CD8-positive, alpha-beta memory T cell (primary cell): ENCODE data around the gene NAGLU. TPM values are rescaled to one million over a fixed set of nuclear protein-coding genes. Genes with fewer than 3 reads are reported as not detected.

Experiments used
- CTCF ChIA-PET: fragments of 350-600 bp; sonication (Branson Sonifier 250); formaldehyde crosslinking; loops from one replicate; lab custom pipeline; 2021; ENCODE audit warnings: antibody characterized with exemption; lab: Charles Lee
- POLR2A ChIA-PET: fragments of 350-600 bp; sonication (Branson Sonifier 250); formaldehyde crosslinking; loops from one replicate; lab custom pipeline; 2021; ENCODE audit warnings: antibody characterized with exemption; lab: Charles Lee
- DNase-seq, 5 donors: peaks; one replicate each; pipeline versions ENCODE4 v3.0.0 to v3.0.0-alpha.2; 2020 to 2022; ENCODE audit warnings: mixed read lengths in 1 of 5
- H3K27ac ChIP-seq: one replicate; pipeline ENCODE4 v1.7.0; 2013; ENCODE audit warnings: low read depth, mild to moderate bottlenecking, low read length, moderate library complexity
- H3K27me3 ChIP-seq: 2 replicates; pipeline ENCODE4 v1.7.0; 2013; ENCODE audit warnings: low read length, mild to moderate bottlenecking; ENCODE audit not compliant: insufficient read depth, poor library complexity, severe bottlenecking
- H3K36me3 ChIP-seq: 2 replicates; pipeline ENCODE4 v1.7.0; 2013; ENCODE audit warnings: mild to moderate bottlenecking, low read length, moderate library complexity; ENCODE audit not compliant: insufficient read depth
- H3K4me1 ChIP-seq: 2 replicates; pipeline ENCODE4 v1.7.0; 2013; ENCODE audit warnings: mild to moderate bottlenecking, low read length, moderate library complexity; ENCODE audit not compliant: insufficient read depth
- H3K4me3 ChIP-seq: 2 replicates; pipeline ENCODE4 v1.7.0; 2013; ENCODE audit warnings: mild to moderate bottlenecking, low read length
- H3K9me3 ChIP-seq: 2 replicates; pipeline ENCODE4 v1.7.0; 2013; ENCODE audit warnings: mild to moderate bottlenecking, low read length
- H3K27ac Mint-ChIP-seq, 8 donors: one replicate each; pipeline ENCODE4 v1.8.0; 2020 to 2021; ENCODE audit warnings: mixed read lengths in 8 of 8, mild to moderate bottlenecking in 6 of 8, inconsistent platforms in 3 of 8, moderate library complexity in 3 of 8
- H3K27me3 Mint-ChIP-seq, 2 donors: one replicate each; pipeline ENCODE4 v1.8.0; 2020 to 2021; ENCODE audit warnings: mixed read lengths in 2 of 2, mild to moderate bottlenecking in 1 of 2, moderate library complexity in 1 of 2
- H3K36me3 Mint-ChIP-seq, 3 donors: one replicate each; pipeline ENCODE4 v1.8.0; 2020 to 2021; ENCODE audit warnings: mixed read lengths in 3 of 3, inconsistent platforms in 1 of 3, mild to moderate bottlenecking in 1 of 3
- H3K4me1 Mint-ChIP-seq, 3 donors: one replicate each; pipeline ENCODE4 v1.8.0; 2020 to 2021; ENCODE audit warnings: mixed read lengths in 3 of 3, inconsistent platforms in 1 of 3, mild to moderate bottlenecking in 1 of 3
- H3K4me3 Mint-ChIP-seq, 7 donors: one replicate each; pipeline ENCODE4 v1.8.0; 2020 to 2021; ENCODE audit warnings: mixed read lengths in 7 of 7, mild to moderate bottlenecking in 6 of 7, moderate library complexity in 4 of 7, inconsistent platforms in 2 of 7
- H3K9me3 Mint-ChIP-seq, 5 donors: one replicate each; pipeline ENCODE4 v1.8.0; 2020 to 2022; ENCODE audit warnings: mixed read lengths in 5 of 5, mild to moderate bottlenecking in 3 of 5, moderate library complexity in 2 of 5, inconsistent platforms in 1 of 5
- polyA plus RNA-seq: library from polyadenylated mRNA; unstranded; fragments of 300-500 nt; fragmentation: Illumina TruSeq; gene quantifications from one replicate; pipeline ENCODE4 v1.2.3, GENCODE V29; 2021
- total RNA-seq, 2 experiments: library from RNA; stranded (reverse); gene quantifications; one replicate each; pipeline ENCODE4 v1.2.3, GENCODE V29; 2021

NAGLU gene
- total RNA-seq (10 to 100 TPM; 15.8 to 17.4 TPM), polyA plus RNA-seq (17.0 TPM)

DNA sequence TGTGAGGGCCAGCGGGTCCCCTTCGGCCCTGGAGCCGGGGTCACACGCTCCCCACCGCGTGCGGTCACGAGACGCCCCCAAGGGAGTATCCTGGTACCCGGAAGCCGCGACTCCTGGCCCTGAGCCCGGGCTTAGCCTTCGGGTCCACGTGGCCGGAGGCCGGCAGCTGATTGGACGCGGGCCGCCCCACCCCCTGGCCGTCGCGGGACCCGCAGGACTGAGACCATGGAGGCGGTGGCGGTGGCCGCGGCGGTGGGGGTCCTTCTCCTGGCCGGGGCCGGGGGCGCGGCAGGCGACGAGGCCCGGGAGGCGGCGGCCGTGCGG is at the start of gene NAGLU:
NAGLU (plus strand) TSS at position 194 of the 324 bp plus-strand sequence; CDS start at position 226, 32 bp downstream.
- H3K36me3 ChIP-seq, result peaks cover 5% of the 10 kb centered on the region
- H3K9me3 ChIP-seq, result no peaks in the 10 kb centered on the region
- Mint-ChIP-seq H3K27ac (peak within 1 kb of the TSS; percentile 32 to 89 (median 54)), H3K27me3 (no peaks in the 10 kb centered on the region), H3K36me3 (peaks cover 0 to 10% (median 0%) of the 10 kb centered on the region in 3 donors), H3K4me3 (peak within 1 kb of the TSS; percentile 76 to 89 (median 84)), H3K4me1 (peaks cover 35 to 53% (median 39%) of the 10 kb centered on the region in 3 donors), H3K9me3 (no peaks in the 10 kb centered on the region)
- CTCF ChIA-PET, result interaction anchor here (0.6 to 2.0 kb wide), 8 partner anchors 8 to 348 kb away, joined by 3 to 10 read pairs (median 5); partner anchors contain the start of gene PSMC3IP
- H3K4me1 ChIP-seq, result peaks cover 31% of the 10 kb centered on the region
- peak within 1 kb of the TSS; percentile 70 for H3K4me3 ChIP-seq
- POLR2A ChIA-PET, result interaction anchor here (0.5 to 1.4 kb wide), 10 partner anchors 11 to 147 kb away, joined by 3 to 11 read pairs (median 3); partner anchors contain the start of genes RETREG3, STAT3 and TUBG1
- H3K27me3 ChIP-seq, result no peaks in the 10 kb centered on the region
- peak; percentile 66 to 87 (median 78) for DNase-seq
- peak within 1 kb of the TSS; percentile 55 for H3K27ac ChIP-seq

DNA sequence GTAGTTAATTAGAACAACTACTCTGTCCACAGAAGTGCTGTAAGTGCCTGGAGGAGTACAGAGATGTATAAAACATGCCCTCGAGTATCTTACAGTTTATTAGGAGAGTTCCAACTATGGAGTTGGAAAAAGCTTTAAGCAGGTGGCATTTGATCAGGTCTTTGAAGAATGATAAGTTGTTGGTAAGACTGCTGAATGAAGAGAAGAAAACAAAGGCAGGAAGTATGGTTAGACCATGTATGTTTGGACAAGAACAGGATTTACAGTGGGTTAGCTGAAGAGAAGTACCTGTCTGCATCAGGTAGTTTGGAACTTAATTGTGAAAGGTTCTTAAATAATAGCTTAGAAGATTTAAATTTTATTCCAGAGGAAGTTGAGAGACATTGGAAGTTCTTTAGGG is 48.0 kb upstream of the NAGLU start:
- peaks cover 19% of the 10 kb centered on the region for H3K4me1 ChIP-seq
- peaks cover 3 to 8% of the 10 kb centered on the region in 2 donors for H3K27me3 Mint-ChIP-seq
- H3K27me3 ChIP-seq, result no peaks in the 10 kb centered on the region
- no peaks in the 10 kb centered on the region for H3K9me3 ChIP-seq
- no peaks in the 10 kb centered on the region for H3K36me3 ChIP-seq
- DNase-seq, result no peak
- ChIA-PET POLR2A (interaction anchor here (0.6 kb wide), 1 partner anchor 48 kb away, joined by 3 read pairs; no protein-coding TSS in a partner anchor), CTCF (interaction anchor here (1.2 to 1.3 kb wide), 2 partner anchors 9 to 42 kb away, joined by 3 read pairs; no protein-coding TSS in a partner anchor)
- peaks cover 36 to 53% (median 44%) of the 10 kb centered on the region in 3 donors for H3K4me1 Mint-ChIP-seq
- H3K27ac Mint-ChIP-seq, result peak overlapping the region in 1 of 8 donors; percentile 8
- H3K27ac ChIP-seq, result no peak overlapping the region
- no peaks in the 10 kb centered on the region for H3K9me3 Mint-ChIP-seq
- peak overlapping the region in 1 of 7 donors; percentile 14 for H3K4me3 Mint-ChIP-seq
- no peak overlapping the region for H3K4me3 ChIP-seq
- peaks cover 0 to 11% (median 10%) of the 10 kb centered on the region in 3 donors for H3K36me3 Mint-ChIP-seq

DNA sequence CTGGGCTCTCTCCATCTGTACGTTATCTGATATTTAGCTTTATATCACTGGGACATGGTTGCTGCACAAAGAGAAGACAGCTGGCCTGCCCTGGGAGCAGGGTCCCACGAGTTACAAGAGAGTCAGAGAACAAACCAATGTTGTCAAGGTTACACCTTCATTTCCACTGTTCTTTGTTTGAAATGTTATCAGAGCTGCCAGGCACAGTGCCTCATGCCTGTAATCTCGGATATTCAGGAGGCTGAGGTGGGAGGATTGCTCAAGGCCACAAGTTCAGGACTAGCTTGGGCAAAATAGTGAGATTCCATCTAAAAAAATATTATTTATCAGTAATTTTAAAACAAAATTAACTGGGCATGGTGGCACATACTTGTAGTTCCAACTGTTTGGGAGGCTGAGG is 42.7 kb upstream of the NAGLU start:
- Mint-ChIP-seq H3K27me3 (peaks cover 6 to 11% of the 10 kb centered on the region in 2 donors), H3K9me3 (no peaks in the 10 kb centered on the region), H3K4me1 (peaks cover 21 to 27% (median 21%) of the 10 kb centered on the region in 3 donors), H3K4me3 (no peak overlapping the region), H3K36me3 (peaks cover 2 to 9% (median 9%) of the 10 kb centered on the region in 3 donors), H3K27ac (no peak overlapping the region)
- no peaks in the 10 kb centered on the region for H3K36me3 ChIP-seq
- H3K4me3 ChIP-seq, result no peak overlapping the region
- H3K27ac ChIP-seq, result no peak overlapping the region
- peaks cover 2% of the 10 kb centered on the region for H3K4me1 ChIP-seq
- H3K9me3 ChIP-seq, result no peaks in the 10 kb centered on the region
- ChIA-PET CTCF (interaction anchor here (0.6 to 2.3 kb wide), 2 partner anchors 24 to 59 kb away, joined by 3 to 6 read pairs; no protein-coding TSS in a partner anchor), POLR2A (no interaction called here)
- no peak for DNase-seq
- H3K27me3 ChIP-seq, result no peaks in the 10 kb centered on the region

DNA sequence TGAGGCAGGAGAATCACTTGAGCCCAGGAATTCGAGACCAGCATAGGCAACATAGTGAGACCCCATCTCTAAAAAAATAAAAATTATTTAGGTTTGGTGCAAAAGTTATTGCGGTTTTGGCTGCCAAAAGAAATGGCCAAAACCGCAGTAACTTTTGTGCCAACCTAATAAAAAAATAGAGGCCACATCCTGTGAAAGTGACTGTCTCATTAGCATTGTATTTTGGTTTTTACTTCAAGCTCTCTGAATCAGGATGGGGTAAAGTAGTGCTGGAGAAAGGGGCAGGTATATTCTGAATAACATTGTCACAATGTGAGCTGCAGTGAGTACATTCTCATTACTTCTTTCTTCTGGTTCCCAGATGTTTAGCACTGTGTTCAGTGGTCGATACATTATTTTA is 41.4 kb upstream of the NAGLU start:
- Mint-ChIP-seq H3K36me3 (peaks cover 2 to 8% (median 6%) of the 10 kb centered on the region in 3 donors), H3K9me3 (no peaks in the 10 kb centered on the region), H3K27me3 (peaks cover 5 to 6% of the 10 kb centered on the region in 2 donors), H3K4me3 (no peak overlapping the region), H3K4me1 (peaks cover 12 to 18% (median 15%) of the 10 kb centered on the region in 3 donors), H3K27ac (no peak overlapping the region)
- POLR2A ChIA-PET, result no interaction called here
- no peak for DNase-seq
- no peak overlapping the region for H3K27ac ChIP-seq
- no peaks in the 10 kb centered on the region for H3K9me3 ChIP-seq
- H3K4me3 ChIP-seq, result no peak overlapping the region
- H3K27me3 ChIP-seq, result no peaks in the 10 kb centered on the region
- H3K36me3 ChIP-seq, result no peaks in the 10 kb centered on the region
- CTCF ChIA-PET, result interaction anchor here (1.0 to 2.3 kb wide), 3 partner anchors 16 to 36 kb away, joined by 3 to 6 read pairs (median 3); no protein-coding TSS in a partner anchor
- no peaks in the 10 kb centered on the region for H3K4me1 ChIP-seq

DNA sequence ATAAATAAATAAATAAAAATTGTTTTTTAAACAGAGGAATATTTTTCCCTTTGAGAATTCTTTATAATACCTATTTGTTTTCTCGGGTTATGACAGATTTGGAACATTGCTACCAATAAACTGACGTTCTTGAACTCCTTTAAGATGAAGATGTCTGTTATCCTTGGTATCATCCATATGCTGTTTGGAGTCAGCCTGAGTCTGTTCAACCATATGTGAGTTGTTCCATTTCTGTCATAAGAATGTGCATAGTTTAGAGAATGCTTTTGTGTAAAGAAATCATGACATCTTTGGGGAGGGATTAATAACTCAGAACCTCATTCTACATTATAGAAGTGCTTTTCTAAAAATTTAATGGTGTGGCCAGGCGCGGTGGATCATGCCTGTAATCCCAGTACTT is 37.2 kb upstream of the NAGLU start:
- Mint-ChIP-seq H3K27ac (no peak overlapping the region), H3K36me3 (peaks cover 4 to 8% (median 8%) of the 10 kb centered on the region in 3 donors), H3K4me3 (no peak overlapping the region), H3K9me3 (no peaks in the 10 kb centered on the region), H3K27me3 (peaks cover 3% of the 10 kb centered on the region in 2 donors), H3K4me1 (peaks cover 10 to 17% (median 13%) of the 10 kb centered on the region in 3 donors)
- no peaks in the 10 kb centered on the region for H3K9me3 ChIP-seq
- H3K27me3 ChIP-seq, result no peaks in the 10 kb centered on the region
- POLR2A ChIA-PET, result no interaction called here
- no peak for DNase-seq
- no peak overlapping the region for H3K27ac ChIP-seq
- H3K36me3 ChIP-seq, result no peaks in the 10 kb centered on the region
- CTCF ChIA-PET, result no interaction called here
- H3K4me3 ChIP-seq, result no peak overlapping the region
- no peaks in the 10 kb centered on the region for H3K4me1 ChIP-seq

DNA sequence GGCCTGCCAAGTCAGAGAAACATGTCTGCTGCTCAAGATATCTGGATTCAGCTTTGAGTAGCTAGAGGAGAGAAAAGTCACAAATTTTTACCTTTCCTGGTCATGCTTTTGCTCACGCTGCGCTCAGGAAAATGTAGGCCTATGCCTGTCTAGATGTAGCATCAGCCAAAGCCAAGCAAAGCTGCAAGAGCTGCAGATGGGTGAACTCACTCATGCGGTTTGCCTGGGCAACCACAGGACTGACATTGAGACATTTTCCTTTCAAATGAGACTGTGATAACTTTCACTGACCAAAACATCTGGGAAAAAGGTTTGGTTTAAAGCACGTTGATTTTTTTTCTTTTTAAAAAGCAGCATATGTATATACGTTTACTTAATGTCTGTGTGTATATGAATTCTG is 34.0 kb upstream of the NAGLU start:
- no peaks in the 10 kb centered on the region for H3K9me3 Mint-ChIP-seq
- Histone ChIP-seq H3K27me3 (no peaks in the 10 kb centered on the region), H3K27ac (no peak overlapping the region), H3K4me1 (no peaks in the 10 kb centered on the region), H3K36me3 (no peaks in the 10 kb centered on the region), H3K4me3 (no peak overlapping the region), H3K9me3 (no peaks in the 10 kb centered on the region)
- no peak for DNase-seq
- no peak overlapping the region for H3K4me3 Mint-ChIP-seq
- peaks cover 0 to 1% of the 10 kb centered on the region in 2 donors for H3K27me3 Mint-ChIP-seq
- ChIA-PET CTCF (interaction anchor here (1.2 kb wide), 1 partner anchor 16 kb away, joined by 3 read pairs; no protein-coding TSS in a partner anchor), POLR2A (no interaction called here)
- peaks cover 0 to 6% (median 6%) of the 10 kb centered on the region in 3 donors for H3K36me3 Mint-ChIP-seq
- H3K27ac Mint-ChIP-seq, result no peak overlapping the region
- H3K4me1 Mint-ChIP-seq, result no peaks in the 10 kb centered on the region

DNA sequence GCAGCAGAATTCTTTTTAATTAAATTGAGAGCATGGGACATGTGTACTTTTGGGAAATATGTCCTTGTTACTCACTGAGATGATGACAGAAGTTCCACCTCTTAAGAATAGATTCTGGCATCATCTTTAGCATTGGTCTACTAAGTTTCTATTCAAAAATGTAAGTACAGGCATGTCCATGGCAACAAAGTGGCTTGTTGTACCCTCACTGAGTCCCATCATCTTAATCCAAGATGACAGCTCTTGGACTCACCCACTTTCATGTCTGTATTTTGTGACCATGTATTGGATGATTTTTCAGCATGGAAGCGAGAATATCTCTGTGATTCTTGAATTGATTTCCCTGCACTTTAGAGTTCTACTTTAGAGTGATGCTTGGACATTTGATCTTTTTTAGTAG is 33.1 kb upstream of the NAGLU start:
- Mint-ChIP-seq H3K9me3 (no peaks in the 10 kb centered on the region), H3K27ac (no peak overlapping the region), H3K27me3 (peaks cover 0 to 1% of the 10 kb centered on the region in 2 donors), H3K4me1 (no peaks in the 10 kb centered on the region), H3K4me3 (no peak overlapping the region), H3K36me3 (peaks cover 0 to 6% (median 6%) of the 10 kb centered on the region in 3 donors)
- ChIA-PET CTCF (no interaction called here), POLR2A (no interaction called here)
- Histone ChIP-seq H3K27me3 (no peaks in the 10 kb centered on the region), H3K27ac (no peak overlapping the region), H3K4me1 (no peaks in the 10 kb centered on the region), H3K4me3 (no peak overlapping the region), H3K36me3 (no peaks in the 10 kb centered on the region), H3K9me3 (no peaks in the 10 kb centered on the region)
- DNase-seq, result no peak

DNA sequence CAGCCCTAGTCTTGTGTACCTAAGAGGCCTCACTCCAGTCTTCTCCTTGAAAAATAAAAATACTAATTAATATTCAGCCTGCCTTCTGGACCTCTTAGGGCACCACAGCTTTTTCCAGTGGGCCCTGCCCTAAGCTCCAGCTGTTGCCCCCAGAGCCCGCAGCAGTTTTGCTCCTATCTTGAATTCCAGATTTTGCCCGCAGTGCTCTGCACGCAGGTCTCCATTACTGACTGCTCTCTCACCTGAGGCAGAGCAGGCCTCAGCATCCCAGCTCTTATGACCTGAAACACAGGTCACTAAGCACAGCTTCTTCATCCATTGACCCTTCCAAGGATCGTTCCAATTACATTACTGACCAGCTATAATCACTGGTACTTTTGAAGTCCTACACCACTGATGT is 28.4 kb upstream of the NAGLU start:
- no peaks in the 10 kb centered on the region for H3K4me1 ChIP-seq
- DNase-seq, result no peak
- H3K27ac Mint-ChIP-seq, result peak overlapping the region in 1 of 8 donors; percentile 34
- no peak overlapping the region for H3K4me3 Mint-ChIP-seq
- H3K4me3 ChIP-seq, result no peak overlapping the region
- H3K9me3 Mint-ChIP-seq, result no peaks in the 10 kb centered on the region
- no peaks in the 10 kb centered on the region for H3K36me3 ChIP-seq
- POLR2A ChIA-PET, result no interaction called here
- H3K27me3 ChIP-seq, result no peaks in the 10 kb centered on the region
- H3K9me3 ChIP-seq, result no peaks in the 10 kb centered on the region
- H3K36me3 Mint-ChIP-seq, result peaks cover 0 to 4% (median under 1%) of the 10 kb centered on the region in 3 donors
- no peaks in the 10 kb centered on the region for H3K4me1 Mint-ChIP-seq
- H3K27ac ChIP-seq, result no peak overlapping the region
- H3K27me3 Mint-ChIP-seq, result peaks cover 11 to 12% of the 10 kb centered on the region in 2 donors
- CTCF ChIA-PET, result no interaction called here
